Heart right ventricle (tissue), 16 donors: ENCODE results near the gene TTC3. TPM values are rescaled to one million over a fixed set of nuclear protein-coding genes. Genes with fewer than 3 reads are reported as not detected.
"Not testable (repeated sequence)": the region's sequence is repeated elsewhere in the genome, so short reads cannot be mapped to it uniquely, and the experiment has no call there.

Experiments used
- ATAC-seq, 8 donors: fragments of 200-7000 bp; cut with Tn5 transposase; one replicate each; pipeline ENCODE4 v1.9.1; 2020; ENCODE audit warnings: mild to moderate bottlenecking in 8 of 8, moderate library complexity in 8 of 8, moderate number of reproducible peaks in 1 of 8
- DNase-seq, 2 donors: peaks; one replicate each; pipeline ENCODE4 v3.0.0-alpha.2; 2020
- H3K27ac ChIP-seq, 10 donors: fragments of 200-600 bp; sonication (generic) in 2 of 10; one replicate each; pipeline versions ENCODE4 v1.5.0 to v1.8.0; 2020 to 2022; ENCODE audit warnings: mild to moderate bottlenecking in 3 of 10
- H3K27me3 ChIP-seq, 7 donors: fragments of 200-600 bp; one replicate each; pipeline ENCODE4 v1.8.0; 2021 to 2022; ENCODE audit warnings: mild to moderate bottlenecking in 2 of 7
- H3K36me3 ChIP-seq, 9 donors: fragments of 200-600 bp; sonication (generic) in 1 of 9; one replicate each; pipeline versions ENCODE4 v1.5.0 to v1.8.0; 2020 to 2022; ENCODE audit warnings: mild to moderate bottlenecking in 2 of 9
- H3K4me1 ChIP-seq, 9 donors: fragments of 200-600 bp; sonication (generic) in 1 of 9; one replicate each; pipeline versions ENCODE4 v1.5.0 to v1.8.0; 2020 to 2022; ENCODE audit warnings: mild to moderate bottlenecking in 4 of 9
- H3K4me3 ChIP-seq, 10 donors: fragments of 200-600 bp; sonication (generic) in 2 of 10; one replicate each; pipeline versions ENCODE4 v1.5.0 to v1.8.0; 2020 to 2022; ENCODE audit warnings: mild to moderate bottlenecking in 7 of 10, moderate library complexity in 2 of 10
- H3K9me3 ChIP-seq, 11 donors: fragments of 200-600 bp in 10 of 11; sonication (generic) in 2 of 11; one replicate each; pipeline versions ENCODE4 v1.5.0 to v1.8.0; 2013 to 2022; ENCODE audit warnings: mild to moderate bottlenecking in 2 of 11, control low read depth in 1 of 11, moderate library complexity in 1 of 11
- CTCF ChIP-seq, 9 donors: fragments of 200-600 bp; sonication (generic) in 2 of 9; IDR thresholded peaks; one replicate each; pipeline versions ENCODE4 v1.5.0 to v1.8.0; 2021 to 2022; ENCODE audit warnings: antibody characterized with exemption in 9 of 9, mild to moderate bottlenecking in 5 of 9, moderate library complexity in 1 of 9
- WGBS, 2 donors: extraction: QIAGEN DNeasy Blood & Tissue Kit; methylation state at CpG; one replicate each; pipeline ENCODE4 v1.1.7; 2013; ENCODE audit warnings: inconsistent platforms in 1 of 2; 5-methylcytosine and 5-hydroxymethylcytosine counted together
- intact Hi-C, 10 donors: fragments of 100-400 bp; cut with DNase I; formaldehyde crosslinking; loops; one replicate each; pipeline versions ENCODE4 v1.11.1 to v1.14.2; 2022
- polyA plus RNA-seq, 2 donors: library from polyadenylated mRNA; stranded (reverse); fragments of 200-250 nt; gene quantifications; one replicate each; pipeline ENCODE4 v1.2.3, GENCODE V29; 2013
- total RNA-seq, 10 donors: library from RNA; stranded (reverse); fragmentation: NEBNext Ultra II Directional in 3 of 10; extraction: Animal tissue kit (Norgen Biotek cat#: 25700) in 3 of 10; gene quantifications; one replicate each; pipeline versions ENCODE4 v1.2.1 to v1.2.4, GENCODE V29; 2021 to 2023
- donor health status: Arrhythmogenic right ventricular cardiomyopathy.
- donor health status: ischemic (EF 13 %, LVEDD 7.1; RV severe dilation, severe dysfunction).
- donor health status: healthy with polysubstance abuse.
- donor health status: DM: no; HTN: yes; CAD: no.
- donor health status: DM: no; HTN: no; CAD: no.
- donor health status: ischemic (EF 25% LVEDD 6.9; RV normal size, moderate dysfunction).
- donor health status: ischemic (EF 25% LVEDD 5.7; RV mildly dilated, moderate dysfunction).
- donor health status: healthy.
- donor health status: DM: yes; HTN: yes; CAD: no.
- donor health status: Ischemic cardiomyopathy.
- donor health status: ischemic (EF 35%, LVEDD 5.7; RV mildly dilated, moderate dysfunction).
- donor health status: nonischemic (EF 11% LVEDD 7.7; RV severe dilation, severe dysfunction).
- donor health status: DM: yes; HTN: yes; CAD: no.
- donor health status: PGD.
- donor health status: ischemic (EF 29% LVEDD 5.4; RV normal size, mild dysfunction).
- donor health status: nonischemic (EF 23%, LVEDD 6.1; RV moderate dilation, normal function).

The TTC3 gene
- total and polyA plus RNA-seq, 12 donors = 14.0 to 62.1 (median 50.1) TPM

GRCh38 chr21:37101384-37101783, 28.3 kb downstream of the TTC3 start:
- Histone ChIP-seq H3K27ac (no peak overlapping the region), H3K27me3 (no peaks in the 10 kb centered on the region), H3K9me3 (no peaks in the 10 kb centered on the region), H3K36me3 (peaks cover 0 to 43% (median 31%) of the 10 kb centered on the region in 9 donors), H3K4me1 (no peaks in the 10 kb centered on the region), H3K4me3 (no peak overlapping the region)
- no peak for DNase-seq
- intact Hi-C loops = no loop called here
- TF ChIP-seq CTCF (IDR thresholded peaks at IDR 0.05) = no peak
- 92 to 96% methylated on average over 1 of the region's 1 CpG for WGBS, 2 donors
- ATAC-seq = no peak

GRCh38 chr21:37102746-37103145, 29.7 kb downstream of the TTC3 start:
- H3K9me3 ChIP-seq, DNase-seq, H3K27ac ChIP-seq, ATAC-seq, H3K4me3 ChIP-seq, H3K27me3 ChIP-seq, H3K4me1 ChIP-seq, intact Hi-C loops: not testable (repeated sequence)
- 96 to 98% methylated on average over 3 of the region's 3 CpGs for WGBS, 2 donors
- peaks cover 0 to 29% (median 18%) of the 10 kb centered on the region in 9 donors for H3K36me3 ChIP-seq

- WGBS, 2 donors = 98 to 99% methylated on average over 2 of the region's 2 CpGs
- H3K9me3 ChIP-seq = peaks cover 0 to 13% (median 0%) of the 10 kb centered on the region in 11 donors
- no peak overlapping the region for H3K4me3 ChIP-seq
- peaks cover 0 to 17% (median 12%) of the 10 kb centered on the region in 9 donors for H3K36me3 ChIP-seq
- ATAC-seq (no peak), DNase-seq (no peak)
- no peaks in the 10 kb centered on the region for H3K27me3 ChIP-seq
- no peak for TF ChIP-seq CTCF (IDR thresholded peaks at IDR 0.05)
- H3K4me1 ChIP-seq = no peaks in the 10 kb centered on the region
- no peak overlapping the region for H3K27ac ChIP-seq
- intact Hi-C loops = no loop called here
These were observed 33.9 kb downstream of the TTC3 start for GRCh38 chr21:37106998-37107397.

- ATAC-seq, H3K4me3 ChIP-seq, H3K27me3 ChIP-seq, H3K27ac ChIP-seq, intact Hi-C loops, H3K4me1 ChIP-seq, DNase-seq: not testable (repeated sequence)
- H3K9me3 ChIP-seq = peaks cover 0 to 13% (median 0%) of the 10 kb centered on the region in 11 donors
- WGBS, 2 donors = 92 to 95% methylated on average over 5 of the region's 6 CpGs
- peaks cover 0 to 20% (median 12%) of the 10 kb centered on the region in 9 donors for H3K36me3 ChIP-seq
These were observed 38.0 kb downstream of the TTC3 start for GRCh38 chr21:37111029-37111428.

- H3K27me3 ChIP-seq, H3K4me3 ChIP-seq, intact Hi-C loops, DNase-seq, H3K9me3 ChIP-seq, ATAC-seq, H3K27ac ChIP-seq, H3K4me1 ChIP-seq: not testable (repeated sequence)
- WGBS, 2 donors = 82 to 95% methylated on average over 1 of the region's 3 CpGs
- H3K36me3 ChIP-seq = peaks cover 0 to 16% (median under 1%) of the 10 kb centered on the region in 9 donors
These were observed 41.2 kb downstream of the TTC3 start for GRCh38 chr21:37114301-37114700.

GRCh38 chr21:37116459-37116858, 43.4 kb downstream of the TTC3 start:
- H3K27ac ChIP-seq, H3K9me3 ChIP-seq, intact Hi-C loops, ATAC-seq, DNase-seq, H3K4me1 ChIP-seq, H3K27me3 ChIP-seq, H3K4me3 ChIP-seq: not testable (repeated sequence)
- H3K36me3 ChIP-seq = peaks cover 0 to 30% (median 0%) of the 10 kb centered on the region in 9 donors
- 95 to 97% methylated on average over 2 of the region's 2 CpGs for WGBS, 2 donors
